GM23338 (cell line): ENCODE results near the gene ATP8A1. TPM values are rescaled to one million over a fixed set of nuclear protein-coding genes. Genes with fewer than 3 reads are reported as not detected.

Experiments used
- ATAC-seq: fragments of 200-7000 bp; cut with Tn5 transposase; 3 replicates; pipeline ENCODE4 v1.9.1; 2020
- DNase-seq: peaks from one replicate; pipeline ENCODE4 v3.0.0-alpha.2; 2015; ENCODE audit warnings: low spot score
- H2AFZ ChIP-seq: fragments of 200-600 bp; sonication (generic); 2 replicates; pipeline ENCODE4 v1.8.0; 2016; ENCODE audit warnings: antibody characterized with exemption, mild to moderate bottlenecking, moderate library complexity
- H3F3A ChIP-seq: fragments of 200-600 bp; sonication (generic); replicated peaks from 2 replicates; pipeline ENCODE4 v1.8.0; 2017; ENCODE audit warnings: antibody characterized with exemption, mixed run types, low read depth
- H3K27ac ChIP-seq: fragments of 200-600 bp; sonication (generic); 2 replicates; pipeline ENCODE4 v1.6.1; 2016; ENCODE audit warnings: low read depth
- H3K27me3 ChIP-seq: fragments of 200-600 bp; sonication (generic); 2 replicates; pipeline ENCODE4 v1.8.0; 2016; ENCODE audit warnings: mild to moderate bottlenecking, mixed run types, moderate library complexity; ENCODE audit not compliant: insufficient read depth
- H3K36me3 ChIP-seq: fragments of 200-600 bp; sonication (generic); 2 replicates; pipeline ENCODE4 v1.8.0; 2016; ENCODE audit warnings: mild to moderate bottlenecking; ENCODE audit not compliant: insufficient read depth
- H3K4me1 ChIP-seq: fragments of 200-600 bp; sonication (generic); 2 replicates; pipeline ENCODE4 v1.8.0; 2016; ENCODE audit warnings: mild to moderate bottlenecking, moderate library complexity; ENCODE audit not compliant: insufficient read depth
- H3K4me2 ChIP-seq: fragments of 200-600 bp; sonication (generic); 2 replicates; pipeline ENCODE4 v1.7.1; 2017; ENCODE audit warnings: mixed run types
- H3K4me3 ChIP-seq: fragments of 200-600 bp; sonication (generic); 2 replicates; pipeline ENCODE4 v1.6.1; 2016; ENCODE audit warnings: mixed run types
- H3K79me2 ChIP-seq: fragments of 200-600 bp; sonication (generic); replicated peaks from 2 replicates; pipeline ENCODE4 v1.8.0; 2017; ENCODE audit warnings: mild to moderate bottlenecking; ENCODE audit not compliant: insufficient read depth
- H3K9me2 ChIP-seq: fragments of 200-600 bp; sonication (generic); 2 replicates; pipeline ENCODE4 v1.8.0; 2017; ENCODE audit not compliant: insufficient read depth
- H4K20me1 ChIP-seq: fragments of 200-600 bp; sonication (generic); replicated peaks from 2 replicates; pipeline ENCODE4 v1.8.0; 2017; ENCODE audit warnings: mild to moderate bottlenecking; ENCODE audit not compliant: insufficient read depth
- H3K27ac Mint-ChIP-seq: 2 replicates; pipeline ENCODE4 v1.8.0; 2020; ENCODE audit warnings: inconsistent platforms, mild to moderate bottlenecking, moderate library complexity, mixed read lengths
- H3K27me3 Mint-ChIP-seq: 3 replicates; pipeline ENCODE4 v1.8.0; 2022; ENCODE audit warnings: low read depth, mild to moderate bottlenecking, moderate library complexity, mixed read lengths, inconsistent platforms; ENCODE audit not compliant: insufficient read depth, poor library complexity
- H3K36me3 Mint-ChIP-seq: 3 replicates; pipeline ENCODE4 v1.8.0; 2021; ENCODE audit warnings: low read depth, mild to moderate bottlenecking, inconsistent platforms, moderate library complexity, mixed read lengths
- H3K4me1 Mint-ChIP-seq: 3 replicates; pipeline ENCODE4 v1.8.0; 2020; ENCODE audit warnings: mild to moderate bottlenecking, inconsistent platforms, mixed read lengths
- H3K4me3 Mint-ChIP-seq: 3 replicates; pipeline ENCODE4 v1.8.0; 2021; ENCODE audit warnings: moderate library complexity, mild to moderate bottlenecking, inconsistent platforms, mixed read lengths
- H3K9me3 Mint-ChIP-seq: 3 replicates; pipeline ENCODE4 v1.8.0; 2020; ENCODE audit warnings: moderate library complexity, mild to moderate bottlenecking, inconsistent platforms, mixed read lengths
- EZH2 ChIP-seq: fragments of 200-600 bp; sonication (generic); IDR thresholded peaks from one replicate; pipeline ENCODE4 v1.8.0; 2017; ENCODE audit warnings: antibody characterized with exemption, mild to moderate bottlenecking, low read depth; ENCODE audit not compliant: unreplicated experiment
- JUNB ChIP-seq: IDR thresholded peaks from one replicate; pipeline ENCODE4 v1.6.1; 2016; ENCODE audit warnings: antibody characterized with exemption; ENCODE audit not compliant: unreplicated experiment
- ZNF462 ChIP-seq: fragments of 250-450 bp; sonication (Bioruptor Pico); IDR thresholded peaks from 2 replicates; pipeline ENCODE4 v1.5.0; 2020; ENCODE audit warnings: mild to moderate bottlenecking, moderate library complexity
- polyA plus RNA-seq: library from polyadenylated mRNA; unstranded; fragments of >200 nt; fragmentation: Nextera tagmentation; extraction: Ambion mirVana; gene quantifications from 2 replicates; pipeline ENCODE4 v1.2.1, GENCODE V29; 2016
- total RNA-seq: library from RNA; depleted of rRNA; stranded (reverse); fragments of >200 nt; shearing (Covaris generic); gene quantifications from 2 replicates; pipeline ENCODE4 v1.2.3, GENCODE V29; 2014

Gene ATP8A1
- total and polyA plus RNA-seq, 2 experiments from 2014 or later: 6.8 to 66.3 TPM

DNA sequence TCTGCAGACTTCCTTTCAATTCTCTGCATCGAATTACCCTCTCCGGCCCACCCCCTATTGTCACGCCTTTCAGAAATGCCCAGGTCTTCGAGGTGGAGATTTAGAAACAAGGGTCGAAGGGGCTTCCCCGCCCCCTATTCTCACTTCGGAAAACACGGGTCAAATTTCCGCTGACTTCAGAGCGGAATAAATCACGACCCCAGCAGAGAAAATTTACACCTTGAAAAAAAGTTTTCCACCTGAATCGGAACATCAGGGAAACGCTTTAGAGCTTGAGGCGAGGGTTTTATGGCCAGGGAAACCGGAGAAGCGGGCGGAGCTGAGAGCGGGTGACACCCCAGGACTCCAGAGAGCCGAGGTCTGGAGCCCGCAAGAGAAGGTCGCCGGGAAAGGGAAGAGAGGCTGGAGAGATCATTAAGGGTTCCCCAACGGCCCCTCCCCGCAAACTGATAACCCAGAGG lies 258.0 kb downstream of the ATP8A1 start:
- H3K36me3 Mint-ChIP-seq: peaks cover 11% of the 10 kb centered on the region
- no peak overlapping the region for H3K27ac ChIP-seq
- no peaks in the 10 kb centered on the region for H3K9me2 ChIP-seq
- peak; percentile 73 for DNase-seq
- H4K20me1 ChIP-seq: no peaks in the 10 kb centered on the region
- peaks cover 61% of the 10 kb centered on the region for H3K4me1 Mint-ChIP-seq
- H3K4me1 ChIP-seq: peaks cover 50% of the 10 kb centered on the region
- TF ChIP-seq JUNB (no peak), EZH2 (peak; percentile 70)
- H3K27ac Mint-ChIP-seq: no peak overlapping the region
- H3K79me2 ChIP-seq: no peaks in the 10 kb centered on the region
- H3K27me3 ChIP-seq: peaks cover 79% of the 10 kb centered on the region
- H3K27me3 Mint-ChIP-seq: peaks cover 62% of the 10 kb centered on the region
- ATAC-seq: peak; percentile 41
- H2AFZ ChIP-seq: peak overlapping the region; percentile 85
- peak overlapping the region; percentile 88 for H3K4me2 ChIP-seq
- peaks cover 6% of the 10 kb centered on the region; the same call in 2 of the 3 replicates for H3K9me3 Mint-ChIP-seq
- no peaks in the 10 kb centered on the region for H3K36me3 ChIP-seq
- peak overlapping the region; percentile 87 for H3K4me3 Mint-ChIP-seq
- H3F3A ChIP-seq: peaks cover 22% of the 10 kb centered on the region
- peak overlapping the region; percentile 64 for H3K4me3 ChIP-seq

DNA sequence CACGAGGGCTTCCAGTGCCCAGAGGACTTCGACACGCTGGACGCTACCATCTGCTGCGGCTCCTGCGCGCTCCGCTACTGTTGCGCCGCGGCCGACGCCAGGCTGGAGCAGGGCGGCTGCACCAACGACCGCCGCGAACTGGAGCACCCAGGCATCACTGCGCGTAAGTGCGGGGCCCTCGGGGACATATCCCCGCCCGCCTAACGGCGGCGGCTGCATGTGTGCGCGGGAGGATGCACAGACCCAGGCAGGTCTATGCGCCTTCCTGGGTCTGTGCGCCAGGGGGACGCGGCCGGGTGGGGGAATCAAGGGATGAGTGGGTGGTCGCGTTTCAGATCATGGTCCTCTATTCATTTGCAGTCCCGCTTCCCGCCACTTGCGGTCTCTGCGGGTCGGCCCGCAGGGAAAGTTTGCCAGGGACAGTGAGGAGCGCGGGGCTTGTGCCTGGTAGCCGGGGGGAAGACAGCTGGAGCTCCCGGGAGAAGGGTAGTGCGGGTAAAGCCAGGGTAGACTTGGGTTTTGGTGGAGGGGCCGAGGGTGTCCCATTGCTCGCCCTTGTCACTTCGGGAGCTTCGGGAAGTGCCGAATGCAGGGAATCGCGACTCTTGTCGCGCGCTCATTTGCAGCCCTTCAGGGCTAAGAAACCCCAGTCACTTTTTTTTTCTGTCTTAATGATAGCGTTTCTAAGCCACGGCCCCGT lies 258.6 kb downstream of the ATP8A1 start:
- Histone ChIP-seq H3K4me2 (peak overlapping the region; percentile 88), H3K36me3 (no peaks in the 10 kb centered on the region), H3K27me3 (peaks cover 79% of the 10 kb centered on the region), H3K4me1 (peaks cover 44% of the 10 kb centered on the region), H3K27ac (no peak overlapping the region), H3K9me2 (no peaks in the 10 kb centered on the region), H2AFZ (peak overlapping the region; percentile 85), H3K79me2 (no peaks in the 10 kb centered on the region), H3K4me3 (peak overlapping the region; percentile 64), H3F3A (peaks cover 22% of the 10 kb centered on the region), H4K20me1 (no peaks in the 10 kb centered on the region)
- Mint-ChIP-seq H3K9me3 (peaks cover 6% of the 10 kb centered on the region; the same call in 2 of the 3 replicates), H3K36me3 (peaks cover 11% of the 10 kb centered on the region), H3K4me1 (peaks cover 60% of the 10 kb centered on the region), H3K4me3 (peak overlapping the region; percentile 87), H3K27ac (no peak overlapping the region), H3K27me3 (peaks cover 62% of the 10 kb centered on the region)
- ATAC-seq: peak; percentile 49
- DNase-seq: peak; percentile 75
- TF ChIP-seq JUNB (no peak), ZNF462 (CRISPR knock-in tag) (no peak)
